Measurements from ENCODE around the gene CEACAM4.
A peak's percentile ranks its signal among the peaks of the same experiment; 100 is the strongest.

CEACAM4 gene

DNA sequence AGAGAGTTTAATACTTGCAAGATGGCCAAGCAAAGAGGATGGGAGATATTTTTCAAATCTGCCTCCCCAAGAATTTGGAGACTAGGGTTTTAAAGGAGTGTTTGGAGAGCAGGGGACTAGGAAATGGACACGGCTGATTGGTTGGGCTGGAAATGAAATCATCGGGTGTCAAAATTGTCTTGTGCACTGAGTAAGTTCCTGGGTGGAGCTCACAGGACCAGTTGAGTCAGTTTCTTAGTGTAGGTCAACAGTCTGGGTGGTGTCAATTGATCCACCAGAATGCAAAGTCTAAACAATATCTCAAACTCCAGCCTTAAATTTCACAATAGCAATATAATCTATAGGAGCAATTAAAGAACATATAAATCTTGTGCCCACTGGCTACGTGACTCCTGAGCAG lies 23.0 kb upstream of the CEACAM4 start:
- Histone ChIP-seq H4K8ac (ENCODE audit: low read depth, low read length) (no peak overlapping the region), H2AFZ (ENCODE audit: low read length) (no peak overlapping the region), H3K4me3 (ENCODE audit: low read length in 2 of 2) (no peak overlapping the region), H3K9ac (ENCODE audit: low read depth, low read length, poor library complexity) (no peak overlapping the region), H3K4ac (ENCODE audit: low read length) (no peak overlapping the region), H3K4me1 (ENCODE audit: control insufficient read depth in 2 of 2, insufficient read depth in 1 of 2, low read depth in 1 of 2, low read length in 2 of 2) (no peaks in the 10 kb centered on the region), H2BK120ac (ENCODE audit: low read depth, low read length) (no peak overlapping the region), H3K27ac (replicated peaks; ENCODE audit: low read length) (no peak overlapping the region), H2BK12ac (ENCODE audit: low read length) (no peak overlapping the region), H3K18ac (ENCODE audit: low read length) (no peak overlapping the region), H3K36me3 (replicated peaks in 1 of 2; ENCODE audit: control insufficient read depth in 2 of 2, insufficient read depth in 2 of 2, low read length in 2 of 2) (no peaks in the 10 kb centered on the region), H3K4me2 (ENCODE audit: insufficient read depth, low read length, poor library complexity, severe bottlenecking) (no peak overlapping the region), H4K91ac (ENCODE audit: low read depth, low read length, poor library complexity) (no peak overlapping the region), H2BK5ac (ENCODE audit: low read length) (no peak overlapping the region), H2AK5ac (ENCODE audit: low read depth, low read length) (no peak overlapping the region), H3K14ac (ENCODE audit: low read length) (no peak overlapping the region), H3K9me3 (replicated peaks in 1 of 2; ENCODE audit: control insufficient read depth in 2 of 2, insufficient read depth in 1 of 2, low read depth in 1 of 2, low read length in 2 of 2) (peaks cover 0 to 15% of the 10 kb centered on the region in 2 donors), H2BK15ac (ENCODE audit: low read length) (no peak overlapping the region), H3K23ac (ENCODE audit: low read depth, low read length, poor library complexity) (no peak overlapping the region), H3K79me1 (ENCODE audit: low read depth, low read length) (no peaks in the 10 kb centered on the region), H3K27me3 (ENCODE audit: control insufficient read depth in 3 of 3, insufficient read depth in 3 of 3, low read depth in 1 of 3, low read length in 3 of 3) (peaks cover 0 to 26% (median 0%) of the 10 kb centered on the region in 3 experiments)
- no peak for DNase-seq (ENCODE audit: low spot score)
- no CpG with 5 or more reads among the region's 3 CpGs for WGBS, 2 donors (ENCODE audit: extremely low coverage in 2 of 2, insufficient read length in 2 of 2, insufficient replicate concordance in 1 of 2)

DNA sequence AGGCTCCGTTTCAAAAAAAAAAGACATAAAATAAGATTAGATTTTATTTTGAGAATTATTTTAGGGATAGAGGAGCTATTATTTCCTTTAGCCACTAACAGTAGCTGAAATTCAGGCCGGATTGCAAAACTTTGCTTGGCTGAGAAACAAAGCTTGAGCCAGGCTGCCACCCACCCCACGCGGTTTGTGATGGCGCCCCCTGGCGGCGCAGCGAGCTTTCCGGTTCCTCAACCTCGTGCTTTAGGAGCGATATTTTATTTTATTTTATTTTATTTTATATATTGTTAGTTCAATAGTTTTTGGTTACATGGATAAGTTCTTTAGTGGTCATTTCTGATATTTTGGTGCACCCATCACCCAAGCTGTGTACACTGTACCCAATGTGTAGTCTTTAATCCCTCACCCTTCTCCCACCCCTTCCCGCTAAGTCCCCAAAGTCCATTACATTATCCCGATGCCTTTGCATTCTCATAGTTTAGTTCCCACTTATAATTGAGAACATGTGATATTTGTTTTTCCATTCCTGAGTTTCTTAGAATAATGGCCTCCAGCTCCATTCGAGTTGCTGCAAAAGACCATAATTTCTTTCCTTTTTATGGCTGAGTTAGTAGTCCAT lies 19.8 kb upstream of the CEACAM4 start:
- Histone ChIP-seq H3K4ac (ENCODE audit: low read length) (no peak overlapping the region), H2AK5ac (ENCODE audit: low read depth, low read length) (no peak overlapping the region), H3K27ac (replicated peaks; ENCODE audit: low read length) (no peak overlapping the region), H3K9ac (ENCODE audit: low read depth, low read length, poor library complexity) (no peak overlapping the region), H3K79me1 (ENCODE audit: low read depth, low read length) (no peaks in the 10 kb centered on the region), H3K18ac (ENCODE audit: low read length) (no peak overlapping the region), H3K4me1 (ENCODE audit: control insufficient read depth in 2 of 2, insufficient read depth in 1 of 2, low read depth in 1 of 2, low read length in 2 of 2) (no peaks in the 10 kb centered on the region), H2BK12ac (ENCODE audit: low read length) (no peak overlapping the region), H3K4me2 (ENCODE audit: insufficient read depth, low read length, poor library complexity, severe bottlenecking) (no peak overlapping the region), H2BK120ac (ENCODE audit: low read depth, low read length) (no peak overlapping the region), H3K14ac (ENCODE audit: low read length) (no peak overlapping the region), H4K8ac (ENCODE audit: low read depth, low read length) (no peak overlapping the region), H3K9me3 (replicated peaks in 1 of 2; ENCODE audit: control insufficient read depth in 2 of 2, insufficient read depth in 1 of 2, low read depth in 1 of 2, low read length in 2 of 2) (peaks cover 0 to 10% of the 10 kb centered on the region in 2 donors), H2BK5ac (ENCODE audit: low read length) (no peak overlapping the region), H3K23ac (ENCODE audit: low read depth, low read length, poor library complexity) (no peak overlapping the region), H3K36me3 (replicated peaks in 1 of 2; ENCODE audit: control insufficient read depth in 2 of 2, insufficient read depth in 2 of 2, low read length in 2 of 2) (no peaks in the 10 kb centered on the region), H2BK15ac (ENCODE audit: low read length) (no peak overlapping the region), H4K91ac (ENCODE audit: low read depth, low read length, poor library complexity) (no peak overlapping the region), H2AFZ (ENCODE audit: low read length) (no peak overlapping the region), H3K4me3 (ENCODE audit: low read length in 2 of 2) (no peak overlapping the region), H3K27me3 (ENCODE audit: control insufficient read depth in 3 of 3, insufficient read depth in 3 of 3, low read depth in 1 of 3, low read length in 3 of 3) (peaks cover 0 to 22% (median 0%) of the 10 kb centered on the region in 3 experiments)
- no peak for DNase-seq (ENCODE audit: low spot score)
- WGBS, 2 donors (ENCODE audit: extremely low coverage in 2 of 2, insufficient read length in 2 of 2, insufficient replicate concordance in 1 of 2) = no CpG with 5 or more reads among the region's 14 CpGs

DNA sequence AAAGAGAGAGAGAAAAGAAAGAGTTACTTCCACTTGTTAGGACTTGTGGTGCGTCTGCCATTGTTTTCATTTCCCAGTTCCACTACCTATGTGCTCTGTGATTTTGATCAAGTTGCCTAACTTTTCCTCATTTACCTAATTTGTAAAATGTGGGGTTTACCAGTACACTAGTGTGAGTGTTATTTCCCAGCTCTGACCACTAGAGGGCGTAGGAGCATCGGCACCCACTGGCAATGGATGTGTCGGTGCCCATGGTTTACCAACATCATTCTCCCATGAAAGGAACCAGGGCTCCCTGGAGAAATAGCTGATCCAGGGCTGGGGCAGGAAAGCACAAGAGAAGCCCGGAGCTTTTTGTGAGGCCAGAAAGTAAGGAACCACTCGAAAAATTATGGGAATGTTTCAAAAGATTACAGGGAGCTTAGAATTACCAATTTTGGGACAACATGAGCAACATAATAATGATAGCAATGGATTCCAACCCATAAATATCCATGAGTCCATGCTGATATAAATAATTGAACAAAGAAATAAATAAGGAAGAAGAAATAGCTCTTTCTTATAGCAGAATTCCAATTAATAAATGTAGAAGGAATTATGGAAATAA lies 15.1 kb upstream of the CEACAM4 start:
- Histone ChIP-seq H2BK5ac (ENCODE audit: low read length) (no peak overlapping the region), H2BK12ac (ENCODE audit: low read length) (no peak overlapping the region), H4K8ac (ENCODE audit: low read depth, low read length) (no peak overlapping the region), H2BK120ac (ENCODE audit: low read depth, low read length) (no peak overlapping the region), H3K27ac (replicated peaks; ENCODE audit: low read length) (no peak overlapping the region), H3K4me1 (ENCODE audit: control insufficient read depth in 2 of 2, insufficient read depth in 1 of 2, low read depth in 1 of 2, low read length in 2 of 2) (no peaks in the 10 kb centered on the region), H3K36me3 (replicated peaks in 1 of 2; ENCODE audit: control insufficient read depth in 2 of 2, insufficient read depth in 2 of 2, low read length in 2 of 2) (no peaks in the 10 kb centered on the region), H3K27me3 (ENCODE audit: control insufficient read depth in 3 of 3, insufficient read depth in 3 of 3, low read depth in 1 of 3, low read length in 3 of 3) (peaks cover 0 to 7% (median 0%) of the 10 kb centered on the region in 3 experiments), H4K91ac (ENCODE audit: low read depth, low read length, poor library complexity) (no peak overlapping the region), H3K14ac (ENCODE audit: low read length) (no peak overlapping the region), H2BK15ac (ENCODE audit: low read length) (no peak overlapping the region), H2AK5ac (ENCODE audit: low read depth, low read length) (no peak overlapping the region), H3K4me3 (ENCODE audit: low read length in 2 of 2) (no peak overlapping the region), H3K18ac (ENCODE audit: low read length) (no peak overlapping the region), H3K79me1 (ENCODE audit: low read depth, low read length) (no peaks in the 10 kb centered on the region), H3K23ac (ENCODE audit: low read depth, low read length, poor library complexity) (no peak overlapping the region), H3K9me3 (replicated peaks in 1 of 2; ENCODE audit: control insufficient read depth in 2 of 2, insufficient read depth in 1 of 2, low read depth in 1 of 2, low read length in 2 of 2) (peaks cover 0 to 23% of the 10 kb centered on the region in 2 donors), H2AFZ (ENCODE audit: low read length) (no peak overlapping the region), H3K4ac (ENCODE audit: low read length) (no peak overlapping the region), H3K4me2 (ENCODE audit: insufficient read depth, low read length, poor library complexity, severe bottlenecking) (no peak overlapping the region), H3K9ac (ENCODE audit: low read depth, low read length, poor library complexity) (no peak overlapping the region)
- peak; percentile 9 for DNase-seq (ENCODE audit: low spot score)
- WGBS, 2 donors (ENCODE audit: extremely low coverage in 2 of 2, insufficient read length in 2 of 2, insufficient replicate concordance in 1 of 2) = no CpG with 5 or more reads among the region's 6 CpGs

- peaks cover 0 to 24% of the 10 kb centered on the region in 2 donors for H3K9me3 ChIP-seq (replicated peaks in 1 of 2; ENCODE audit: control insufficient read depth in 2 of 2, insufficient read depth in 1 of 2, low read depth in 1 of 2, low read length in 2 of 2)
- H2BK12ac ChIP-seq (ENCODE audit: low read length) = no peak overlapping the region
- no peak overlapping the region for H4K8ac ChIP-seq (ENCODE audit: low read depth, low read length)
- H3K79me1 ChIP-seq (ENCODE audit: low read depth, low read length) = no peaks in the 10 kb centered on the region
- H3K36me3 ChIP-seq (replicated peaks in 1 of 2; ENCODE audit: control insufficient read depth in 2 of 2, insufficient read depth in 2 of 2, low read length in 2 of 2) = no peaks in the 10 kb centered on the region
- H3K4me2 ChIP-seq (ENCODE audit: insufficient read depth, low read length, poor library complexity, severe bottlenecking) = no peak overlapping the region
- no peak overlapping the region for H3K14ac ChIP-seq (ENCODE audit: low read length)
- H3K27ac ChIP-seq (replicated peaks; ENCODE audit: low read length) = no peak overlapping the region
- H4K91ac ChIP-seq (ENCODE audit: low read depth, low read length, poor library complexity) = no peak overlapping the region
- no peak overlapping the region for H3K23ac ChIP-seq (ENCODE audit: low read depth, low read length, poor library complexity)
- DNase-seq (ENCODE audit: low spot score) = no peak
- H2BK120ac ChIP-seq (ENCODE audit: low read depth, low read length) = no peak overlapping the region
- H2BK15ac ChIP-seq (ENCODE audit: low read length) = no peak overlapping the region
- no peak overlapping the region for H2BK5ac ChIP-seq (ENCODE audit: low read length)
- H3K4me1 ChIP-seq (ENCODE audit: control insufficient read depth in 2 of 2, insufficient read depth in 1 of 2, low read depth in 1 of 2, low read length in 2 of 2) = no peaks in the 10 kb centered on the region
- H3K18ac ChIP-seq (ENCODE audit: low read length) = no peak overlapping the region
- H2AFZ ChIP-seq (ENCODE audit: low read length) = no peak overlapping the region
- H3K4me3 ChIP-seq (ENCODE audit: low read length in 2 of 2) = no peak overlapping the region
- H3K4ac ChIP-seq (ENCODE audit: low read length) = no peak overlapping the region
- H2AK5ac ChIP-seq (ENCODE audit: low read depth, low read length) = no peak overlapping the region
- no CpG with 5 or more reads among the region's 6 CpGs for WGBS, 2 donors (ENCODE audit: extremely low coverage in 2 of 2, insufficient read length in 2 of 2, insufficient replicate concordance in 1 of 2)
- H3K9ac ChIP-seq (ENCODE audit: low read depth, low read length, poor library complexity) = no peak overlapping the region
- peaks cover 0 to 7% (median 0%) of the 10 kb centered on the region in 3 experiments for H3K27me3 ChIP-seq (ENCODE audit: control insufficient read depth in 3 of 3, insufficient read depth in 3 of 3, low read depth in 1 of 3, low read length in 3 of 3)
Measured at GRCh38 chr19:41638641-41639081, 11.8 kb upstream of the CEACAM4 start.

Data from neuronal stem cell (in vitro differentiated cells).